Left ventricle myocardium inferior (tissue), 1 donor: Measurements from ENCODE around the gene INPP5B. TPM values are rescaled to one million over a fixed set of nuclear protein-coding genes. Genes with fewer than 3 reads are reported as not detected.

Experiments
- DNase-seq: peaks from one replicate; pipeline ENCODE4 v3.0.0-alpha.2; 2020
- H3K27ac ChIP-seq: fragments of 200-600 bp; replicated peaks from 2 replicates; pipeline ENCODE4 v1.8.0; 2021
- H3K27me3 ChIP-seq: fragments of 200-600 bp; 2 replicates; pipeline ENCODE4 v1.8.0; 2021; ENCODE audit warnings: low read depth
- H3K36me3 ChIP-seq: fragments of 200-600 bp; 2 replicates; pipeline ENCODE4 v1.8.0; 2021
- H3K4me1 ChIP-seq: fragments of 200-600 bp; 2 replicates; pipeline ENCODE4 v1.8.0; 2021
- H3K4me3 ChIP-seq: fragments of 200-600 bp; 2 replicates; pipeline ENCODE4 v1.8.0; 2021; ENCODE audit warnings: mild to moderate bottlenecking, moderate library complexity
- H3K9me3 ChIP-seq: fragments of 200-600 bp; replicated peaks from 2 replicates; pipeline ENCODE4 v1.8.0; 2021
- intact Hi-C: fragments of 100-400 bp; cut with micrococcal nuclease; formaldehyde crosslinking; loops from one replicate; pipeline ENCODE4 v1.11.0; 2022
- total RNA-seq: library from RNA; stranded (reverse); fragmentation: NEBNext Ultra II Directional; extraction: Animal tissue kit (Norgen Biotek cat#: 25700); gene quantifications from one replicate; pipeline ENCODE4 v1.2.1, GENCODE V29; 2021
- TF ChIP-seq, protein P1 (sequence below): fragments of 200-600 bp; IDR thresholded peaks from 2 replicates; pipeline ENCODE4 v1.8.0; 2021; ENCODE audit warnings: antibody characterized with exemption, mild to moderate bottlenecking, borderline replicate concordance
- donor health status: DM: no; HTN: yes; CAD: no; lungs with severe emphysema.

INPP5B gene
- total RNA-seq, 1 donor from 2014 or later: 10.9 TPM

DNA sequence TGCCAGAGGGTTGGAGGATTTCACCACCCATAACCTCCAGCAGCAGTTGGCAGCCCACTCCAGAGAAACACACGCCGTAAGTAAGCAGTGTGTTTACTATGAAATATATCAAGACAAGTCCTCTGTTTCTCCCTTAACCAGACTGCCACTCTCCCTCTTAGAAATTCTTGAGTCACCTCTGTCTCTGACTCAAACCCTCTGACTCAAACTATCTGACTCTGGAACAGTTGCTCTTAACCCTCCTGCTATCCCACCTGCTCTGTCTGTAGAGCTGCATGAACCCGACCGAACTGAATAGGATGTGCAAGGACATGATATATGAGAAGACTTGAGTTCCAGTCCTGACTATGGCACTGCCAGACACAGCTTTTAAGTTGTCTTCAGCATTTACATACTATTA, 14.1 kb downstream of the INPP5B start:
- Histone ChIP-seq H3K4me3 (no peak overlapping the region), H3K27me3 (no peaks in the 10 kb centered on the region), H3K9me3 (no peaks in the 10 kb centered on the region), H3K27ac (no peak overlapping the region), H3K4me1 (peaks cover 45% of the 10 kb centered on the region), H3K36me3 (peaks cover 25% of the 10 kb centered on the region)
- TF ChIP-seq, protein P1, sequence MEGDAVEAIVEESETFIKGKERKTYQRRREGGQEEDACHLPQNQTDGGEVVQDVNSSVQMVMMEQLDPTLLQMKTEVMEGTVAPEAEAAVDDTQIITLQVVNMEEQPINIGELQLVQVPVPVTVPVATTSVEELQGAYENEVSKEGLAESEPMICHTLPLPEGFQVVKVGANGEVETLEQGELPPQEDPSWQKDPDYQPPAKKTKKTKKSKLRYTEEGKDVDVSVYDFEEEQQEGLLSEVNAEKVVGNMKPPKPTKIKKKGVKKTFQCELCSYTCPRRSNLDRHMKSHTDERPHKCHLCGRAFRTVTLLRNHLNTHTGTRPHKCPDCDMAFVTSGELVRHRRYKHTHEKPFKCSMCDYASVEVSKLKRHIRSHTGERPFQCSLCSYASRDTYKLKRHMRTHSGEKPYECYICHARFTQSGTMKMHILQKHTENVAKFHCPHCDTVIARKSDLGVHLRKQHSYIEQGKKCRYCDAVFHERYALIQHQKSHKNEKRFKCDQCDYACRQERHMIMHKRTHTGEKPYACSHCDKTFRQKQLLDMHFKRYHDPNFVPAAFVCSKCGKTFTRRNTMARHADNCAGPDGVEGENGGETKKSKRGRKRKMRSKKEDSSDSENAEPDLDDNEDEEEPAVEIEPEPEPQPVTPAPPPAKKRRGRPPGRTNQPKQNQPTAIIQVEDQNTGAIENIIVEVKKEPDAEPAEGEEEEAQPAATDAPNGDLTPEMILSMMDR: no peak
- no peak for DNase-seq
- intact Hi-C loops: no loop called here

- Histone ChIP-seq H3K27ac (peak overlapping the region; percentile 86), H3K9me3 (no peaks in the 10 kb centered on the region), H3K4me3 (peak overlapping the region; percentile 89), H3K27me3 (no peaks in the 10 kb centered on the region), H3K4me1 (peaks cover 54% of the 10 kb centered on the region), H3K36me3 (peaks cover 13% of the 10 kb centered on the region)
- intact Hi-C loops: no loop called here
- DNase-seq: peak; percentile 97
- TF ChIP-seq, protein P1: peak; percentile 29
Observed at GRCh38 chr1:37931361-37932158, 15.3 kb downstream of the INPP5B start.

DNA sequence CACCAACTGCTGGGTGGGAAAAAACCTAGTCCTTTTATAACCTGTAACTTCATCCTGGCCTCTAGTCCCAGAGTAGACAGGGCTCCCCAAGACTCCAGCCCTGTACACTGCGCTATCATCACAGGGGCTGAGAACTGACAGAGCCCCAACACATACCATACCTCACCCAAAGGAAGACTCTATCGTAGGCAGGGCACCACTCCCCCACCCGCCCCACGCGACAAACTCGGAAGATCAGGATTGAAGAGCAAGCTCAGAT, 15.8 kb downstream of the INPP5B start:
- Histone ChIP-seq H3K36me3 (peaks cover 8% of the 10 kb centered on the region), H3K27ac (peak overlapping the region; percentile 86), H3K4me3 (peak overlapping the region; percentile 89), H3K9me3 (no peaks in the 10 kb centered on the region), H3K4me1 (peaks cover 60% of the 10 kb centered on the region), H3K27me3 (no peaks in the 10 kb centered on the region)
- DNase-seq: no peak
- TF ChIP-seq, protein P1: no peak
- intact Hi-C loops: no loop called here

GRCh38 chr1:37930246-37931101, 16.4 kb downstream of the INPP5B start:
- DNase-seq: peak; percentile 34
- Histone ChIP-seq H3K9me3 (no peaks in the 10 kb centered on the region), H3K4me3 (peak overlapping the region; percentile 89), H3K36me3 (peaks cover 3% of the 10 kb centered on the region), H3K27me3 (no peaks in the 10 kb centered on the region), H3K27ac (peak overlapping the region; percentile 86), H3K4me1 (peaks cover 65% of the 10 kb centered on the region)
- intact Hi-C loops: no loop called here
- TF ChIP-seq, protein P1: no peak

DNA sequence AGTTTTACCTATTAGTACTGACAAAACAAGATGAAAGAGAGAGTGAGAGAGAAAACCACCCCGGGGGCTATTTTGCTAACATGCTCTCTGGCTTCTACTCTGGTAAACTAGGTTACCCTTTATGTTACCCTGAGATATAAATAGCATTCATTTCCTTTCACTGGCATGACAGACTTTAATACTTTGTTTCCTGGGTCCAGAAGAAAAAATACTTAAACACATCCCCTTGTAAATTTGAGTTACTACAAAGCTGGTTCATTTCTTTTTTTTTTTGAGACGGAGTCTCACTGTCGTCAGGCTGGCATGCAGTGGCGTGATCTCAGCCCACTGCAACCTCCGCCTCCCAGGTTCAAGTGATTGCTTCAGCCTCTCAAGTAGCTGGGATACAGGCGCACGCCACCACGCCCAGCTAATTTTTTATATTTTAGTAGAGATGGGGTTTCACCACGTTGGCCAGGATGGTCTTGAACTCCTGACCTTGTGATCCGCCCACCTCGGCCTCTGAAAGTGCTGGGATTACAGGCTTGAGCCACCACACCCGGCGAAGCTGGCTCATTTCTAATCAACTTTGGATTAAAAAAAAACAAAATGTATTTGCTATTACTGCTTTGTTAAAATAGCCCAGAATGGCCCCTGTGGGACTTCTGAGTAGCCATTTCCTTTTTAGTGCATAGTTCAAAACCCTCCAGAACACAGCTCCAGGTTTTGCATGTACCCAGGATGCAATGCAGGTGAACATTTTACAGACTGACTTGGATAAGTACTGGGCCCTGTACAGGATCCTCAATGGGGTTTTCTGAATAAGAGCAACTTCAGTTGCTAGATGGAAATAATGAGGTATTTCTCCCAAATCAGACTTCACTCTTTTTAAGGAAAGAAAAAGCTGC, 20.6 kb downstream of the INPP5B start:
- Histone ChIP-seq H3K9me3 (no peaks in the 10 kb centered on the region), H3K4me1 (peaks cover 66% of the 10 kb centered on the region), H3K4me3 (peak overlapping the region; percentile 10), H3K27ac (peak overlapping the region; percentile 71), H3K27me3 (no peaks in the 10 kb centered on the region), H3K36me3 (no peaks in the 10 kb centered on the region)
- TF ChIP-seq, protein P1: no peak
- no peak for DNase-seq
- intact Hi-C loops: no loop called here
